ENCODE data around the gene ZBED5.

The ZBED5 gene

GRCh38 chr11:10865837-10866270 is 8.0 kb upstream of the ZBED5 start:
- no peak for TF ChIP-seq CTCF (IDR thresholded peaks at IDR 0.05; ENCODE audit: low read depth, low read length, missing control alignments)
- no peak for DNase-seq (ENCODE audit: extremely low read depth, low read depth)
- no peak overlapping the region for H3K4me3 ChIP-seq (replicated peaks; ENCODE audit: low read depth, low read length)

- DNase-seq (ENCODE audit: extremely low read depth, low read depth) = no peak
- TF ChIP-seq CTCF (IDR thresholded peaks at IDR 0.05; ENCODE audit: low read depth, low read length, missing control alignments) = no peak
- no peak overlapping the region for H3K4me3 ChIP-seq (replicated peaks; ENCODE audit: low read depth, low read length)
Measured at GRCh38 chr11:10864688-10865087, 6.8 kb upstream of the ZBED5 start.

GRCh38 chr11:10862446-10862845 is 4.6 kb upstream of the ZBED5 start:
- DNase-seq (ENCODE audit: extremely low read depth, low read depth) = no peak
- H3K4me3 ChIP-seq (replicated peaks; ENCODE audit: low read depth, low read length) = no peak overlapping the region
- no peak for TF ChIP-seq CTCF (IDR thresholded peaks at IDR 0.05; ENCODE audit: low read depth, low read length, missing control alignments)

GRCh38 chr11:10861799-10862198 is 3.9 kb upstream of the ZBED5 start:
- TF ChIP-seq CTCF (IDR thresholded peaks at IDR 0.05; ENCODE audit: low read depth, low read length, missing control alignments) = no peak
- no peak for DNase-seq (ENCODE audit: extremely low read depth, low read depth)

GRCh38 chr11:10861047-10861446 is 3.2 kb upstream of the ZBED5 start:
- no peak for DNase-seq (ENCODE audit: extremely low read depth, low read depth)
- H3K4me3 ChIP-seq (replicated peaks; ENCODE audit: low read depth, low read length) = no peak overlapping the region
- no peak for TF ChIP-seq CTCF (IDR thresholded peaks at IDR 0.05; ENCODE audit: low read depth, low read length, missing control alignments)

More at GRCh38 chr11:10861799-10862198, 3.9 kb upstream of the ZBED5 start:
- no peak overlapping the region for H3K4me3 ChIP-seq (replicated peaks; ENCODE audit: low read depth, low read length)

GRCh38 chr11:10858439-10859325 is 829 bp upstream of the ZBED5 start:
- no peak for DNase-seq (ENCODE audit: extremely low read depth, low read depth)
- no peak for TF ChIP-seq CTCF (IDR thresholded peaks at IDR 0.05; ENCODE audit: low read depth, low read length, missing control alignments)
- H3K4me3 ChIP-seq (replicated peaks; ENCODE audit: low read depth, low read length) = peak overlapping the region; percentile 67

GRCh38 chr11:10857459-10857708 is 469 bp downstream of the ZBED5 start:
- TF ChIP-seq CTCF (IDR thresholded peaks at IDR 0.05; ENCODE audit: low read depth, low read length, missing control alignments) = no peak
- H3K4me3 ChIP-seq (replicated peaks; ENCODE audit: low read depth, low read length) = peak overlapping the region; percentile 67
- DNase-seq (ENCODE audit: extremely low read depth, low read depth) = no peak

All from HFF-Myc (cell line).